DLD1 (cell line): ENCODE data around the gene HDAC3.

Source experiments
- in situ Hi-C: cut with HindIII; loops from 2 replicates; pipeline ENCODE4 v1.10.0; 2017; ENCODE audit warnings: low sequenced_read_pairs

Gene HDAC3

DNA sequence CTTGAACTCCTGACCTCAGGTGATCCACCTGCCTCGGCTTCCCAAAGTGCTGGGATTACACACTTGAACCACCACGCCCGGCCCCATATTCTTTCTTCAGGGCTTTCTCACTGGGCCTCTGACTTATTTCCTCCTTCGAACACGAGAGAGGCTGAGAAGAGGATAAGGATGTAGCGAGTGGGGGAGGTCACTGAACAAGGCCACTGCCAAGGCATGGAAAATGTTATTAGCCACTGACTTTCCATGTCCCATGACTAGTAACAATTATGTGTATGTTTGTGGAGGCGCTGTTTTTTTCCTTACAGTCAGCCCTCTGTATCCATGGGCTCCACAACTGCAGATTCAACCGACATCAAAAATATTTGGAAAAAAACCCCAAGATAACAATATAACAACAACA is 26.9 kb upstream of the HDAC3 start:
- in situ Hi-C loops = loop anchor here (25.0 kb wide), 1 partner anchor 474 kb away; no protein-coding TSS in a partner anchor

DNA sequence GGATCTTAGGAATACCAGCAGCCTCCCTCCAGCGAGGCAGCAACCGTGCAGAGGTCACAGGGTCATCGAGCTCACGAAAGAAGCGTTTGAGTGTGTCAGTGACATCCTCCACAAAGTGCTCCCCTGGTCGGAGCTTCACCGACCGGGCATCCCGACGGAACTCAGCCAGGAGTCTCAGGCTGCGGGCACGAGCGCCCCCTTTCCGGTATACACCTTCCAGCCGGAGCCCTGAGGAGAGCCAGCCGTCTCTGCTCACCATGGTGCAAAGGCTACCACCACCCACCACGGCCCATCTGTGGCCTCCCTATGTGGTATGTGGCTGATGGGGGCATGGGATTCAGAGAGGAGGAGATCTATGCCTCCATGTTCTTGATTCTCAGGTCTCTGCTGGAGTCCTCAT is 25.4 kb upstream of the HDAC3 start:
- in situ Hi-C loops = loop anchor here (25.0 kb wide), 1 partner anchor 475 kb away; no protein-coding TSS in a partner anchor

DNA sequence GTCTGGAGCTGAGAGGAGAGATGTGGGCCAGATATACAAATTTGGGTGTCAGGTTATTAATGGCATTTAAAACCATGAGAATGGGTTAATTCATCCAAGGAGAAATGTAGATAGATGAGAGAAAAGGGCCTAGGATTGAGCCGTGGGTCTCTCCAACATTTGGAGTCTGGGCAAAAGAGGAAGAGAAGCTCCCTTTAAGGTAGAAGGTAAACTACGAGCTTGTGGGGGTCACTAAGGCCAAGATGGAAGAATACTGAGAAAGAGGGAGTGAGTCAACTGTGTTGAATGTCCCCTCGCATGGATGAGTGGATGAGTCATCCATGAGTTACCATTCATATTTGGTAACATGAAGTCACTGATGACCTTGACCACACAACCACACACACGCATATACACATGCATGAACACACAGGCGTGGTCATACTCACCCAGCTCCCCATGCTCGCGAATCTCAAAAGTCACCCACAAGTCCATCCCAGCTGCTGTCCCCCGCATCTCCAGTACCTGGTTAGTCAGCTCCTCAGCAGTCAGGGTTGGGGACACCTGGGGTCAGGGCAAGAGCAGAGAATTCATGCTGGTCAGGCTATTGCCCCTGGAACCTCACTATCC is 21.4 kb upstream of the HDAC3 start:
- in situ Hi-C loops = loop anchor here (25.0 kb wide), 1 partner anchor 479 kb away; no protein-coding TSS in a partner anchor

DNA sequence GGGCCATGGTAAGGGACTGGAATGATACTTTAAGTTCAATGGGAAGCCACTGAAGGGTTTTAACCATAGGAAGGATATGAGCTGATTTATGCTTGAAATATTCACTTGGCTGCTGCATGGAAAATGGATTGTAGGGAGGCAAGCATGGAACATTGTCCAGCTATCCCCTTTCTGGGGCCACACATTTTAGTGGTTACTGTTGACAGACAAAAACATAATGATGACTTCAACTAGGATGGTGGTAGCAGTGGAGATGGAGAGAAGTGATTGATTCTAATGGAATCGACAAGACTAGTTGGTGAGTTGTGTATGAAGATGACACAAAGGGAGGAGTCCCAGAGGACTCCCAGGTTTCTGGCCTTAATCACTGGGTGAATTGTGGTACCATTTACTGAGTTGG is 20.8 kb upstream of the HDAC3 start:
- in situ Hi-C loops = loop anchor here (25.0 kb wide), 1 partner anchor 480 kb away; no protein-coding TSS in a partner anchor

DNA sequence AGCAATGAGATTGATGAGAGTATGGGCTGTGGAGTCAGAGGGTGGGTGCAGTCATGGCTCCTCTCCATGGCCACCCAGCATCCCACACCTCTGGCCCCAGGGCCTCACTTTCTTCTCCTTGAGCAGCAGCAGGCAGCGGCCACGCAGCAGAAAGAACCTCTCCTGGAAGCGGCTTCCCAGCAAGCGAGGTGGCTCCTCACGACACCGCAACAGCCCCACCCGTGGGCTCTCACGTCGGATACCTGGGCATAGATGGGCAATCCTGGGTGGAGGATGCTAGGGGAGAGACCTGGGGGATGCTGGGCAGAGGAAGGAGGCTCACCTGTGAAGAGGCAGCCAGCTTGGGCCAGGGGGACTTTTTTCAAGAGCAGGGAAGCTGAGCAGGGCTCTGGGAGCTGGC is 19.7 kb upstream of the HDAC3 start:
- in situ Hi-C loops = loop anchor here (25.0 kb wide), 1 partner anchor 481 kb away; no protein-coding TSS in a partner anchor

DNA sequence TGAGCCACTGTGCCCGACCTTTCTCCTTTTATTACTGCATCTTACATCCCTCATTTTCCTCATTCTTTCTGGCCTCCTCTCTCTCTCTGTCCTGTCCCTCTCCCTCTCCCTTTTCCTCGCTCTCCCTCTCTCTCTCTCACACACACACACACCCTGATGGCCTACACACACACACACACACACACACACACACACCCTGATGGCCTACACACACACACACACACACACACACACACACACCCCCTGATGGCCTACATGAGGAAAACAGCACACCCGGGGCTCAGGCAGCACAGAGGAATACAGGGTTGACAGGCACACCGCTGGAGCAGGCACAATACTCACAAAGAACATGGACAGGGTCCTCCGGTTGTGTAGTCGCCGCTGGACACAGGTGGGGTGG is 18.4 kb upstream of the HDAC3 start:
- in situ Hi-C loops = loop anchor here (25.0 kb wide), 1 partner anchor 482 kb away; no protein-coding TSS in a partner anchor

DNA sequence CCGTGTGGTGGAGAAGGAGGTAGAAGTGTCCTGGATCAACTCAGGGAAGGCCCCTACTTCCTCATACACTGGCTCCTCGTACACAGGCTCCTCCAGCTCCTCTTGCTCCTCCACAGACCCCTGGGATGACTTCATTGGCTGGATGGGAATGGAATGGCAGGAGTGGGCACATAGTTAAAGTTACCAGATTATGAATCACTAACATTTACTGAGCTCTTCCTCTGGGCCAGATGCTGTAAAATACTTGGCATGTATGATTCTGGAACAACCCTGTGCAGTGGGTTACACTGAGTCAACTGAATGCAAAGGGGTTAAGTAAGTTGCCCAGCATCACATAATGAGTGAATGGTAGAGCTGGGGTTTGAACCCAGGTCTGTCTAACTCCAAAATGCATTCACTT is 17.6 kb upstream of the HDAC3 start:
- in situ Hi-C loops = loop anchor here (25.0 kb wide), 1 partner anchor 483 kb away; no protein-coding TSS in a partner anchor

DNA sequence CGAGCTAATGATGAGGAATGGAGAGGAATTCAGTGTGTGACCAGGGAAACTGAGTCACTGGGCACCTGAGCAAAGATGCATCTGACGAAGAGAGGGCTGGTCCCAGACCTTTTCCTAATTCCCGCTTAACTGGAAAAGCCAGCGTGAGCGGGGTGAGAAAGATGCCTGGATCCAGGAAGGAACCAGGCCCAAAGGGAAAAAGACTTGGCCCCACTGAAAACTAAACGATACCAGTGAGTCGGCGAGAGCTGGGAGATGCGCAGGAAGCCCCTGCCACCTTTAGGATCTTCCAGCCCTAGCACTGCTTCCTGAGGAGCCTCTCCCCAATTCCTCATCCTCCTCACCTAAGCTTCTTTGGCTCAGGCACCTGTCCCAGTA is 15.1 kb upstream of the HDAC3 start:
- in situ Hi-C loops = loop anchor here (25.0 kb wide), 1 partner anchor 486 kb away; no protein-coding TSS in a partner anchor

DNA sequence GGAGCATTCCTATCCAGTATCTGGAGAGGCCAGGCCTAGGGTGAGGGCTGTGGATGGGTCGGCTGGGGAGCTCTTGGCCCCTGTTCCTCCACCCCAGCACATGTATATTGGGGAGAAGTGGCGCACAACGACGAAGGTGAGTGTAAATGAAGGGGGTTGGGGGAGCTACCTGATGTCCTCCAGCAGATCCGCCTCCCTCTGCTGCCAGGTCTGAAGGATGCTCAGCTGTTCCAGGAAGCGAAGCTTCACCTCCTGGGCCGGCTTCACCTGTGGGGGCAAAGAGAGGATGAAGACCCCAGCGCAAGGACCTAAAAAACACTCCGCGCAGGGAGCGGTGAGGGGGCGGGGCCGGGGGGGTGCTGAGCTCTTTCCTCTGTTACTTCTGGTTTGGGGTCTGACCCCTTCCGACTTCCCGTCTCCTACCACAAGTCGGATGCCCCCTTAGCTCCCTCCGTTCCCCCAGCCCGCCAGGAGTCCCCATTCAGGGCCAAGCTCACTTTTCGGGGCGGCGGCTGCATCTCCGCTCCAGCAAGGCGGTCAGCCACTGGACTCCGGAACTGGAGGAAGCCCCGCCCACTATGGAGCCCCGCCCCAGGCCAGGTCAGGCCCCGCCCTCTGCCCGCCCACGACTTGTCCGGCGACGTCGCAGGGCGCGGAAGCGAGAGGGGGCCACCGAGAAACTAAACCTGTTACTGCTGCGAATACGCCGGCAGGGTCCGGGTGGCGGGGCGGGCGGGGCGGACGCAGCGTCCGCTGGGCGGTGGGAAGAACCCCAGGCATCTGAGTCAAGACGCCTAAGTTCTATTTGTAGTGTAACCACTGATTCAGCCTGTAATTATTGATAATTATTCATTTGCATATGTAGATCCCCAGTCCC is 14.4 kb upstream of the HDAC3 start, which contains the start of gene FCHSD1:
FCHSD1 (minus strand) TSS at position 568 of the 877 bp plus-strand sequence; CDS start at position 518, 50 bp downstream.
- in situ Hi-C loops = loop anchor here (25.0 kb wide), 1 partner anchor 486 kb away; no protein-coding TSS in a partner anchor

DNA sequence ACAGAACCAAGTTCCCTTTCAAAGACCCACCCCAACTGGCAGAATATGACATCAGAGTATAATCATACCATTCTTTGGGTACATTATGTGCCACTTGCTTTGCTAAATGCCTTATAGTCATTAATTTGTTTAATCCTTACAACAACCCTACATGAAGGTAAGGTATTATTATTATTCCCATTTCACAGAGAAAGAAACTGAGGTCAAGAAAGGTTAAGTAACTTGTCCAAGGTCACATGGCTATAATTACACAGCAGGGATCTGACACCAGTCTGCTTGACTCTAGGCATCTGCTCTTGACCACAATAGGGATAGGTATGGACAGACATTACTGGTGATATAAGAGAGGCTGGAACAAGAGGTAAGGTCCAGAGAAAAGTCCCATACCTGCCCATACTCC is 13.3 kb upstream of the HDAC3 start:
- in situ Hi-C loops = loop anchor here (25.0 kb wide), 1 partner anchor 487 kb away; no protein-coding TSS in a partner anchor

DNA sequence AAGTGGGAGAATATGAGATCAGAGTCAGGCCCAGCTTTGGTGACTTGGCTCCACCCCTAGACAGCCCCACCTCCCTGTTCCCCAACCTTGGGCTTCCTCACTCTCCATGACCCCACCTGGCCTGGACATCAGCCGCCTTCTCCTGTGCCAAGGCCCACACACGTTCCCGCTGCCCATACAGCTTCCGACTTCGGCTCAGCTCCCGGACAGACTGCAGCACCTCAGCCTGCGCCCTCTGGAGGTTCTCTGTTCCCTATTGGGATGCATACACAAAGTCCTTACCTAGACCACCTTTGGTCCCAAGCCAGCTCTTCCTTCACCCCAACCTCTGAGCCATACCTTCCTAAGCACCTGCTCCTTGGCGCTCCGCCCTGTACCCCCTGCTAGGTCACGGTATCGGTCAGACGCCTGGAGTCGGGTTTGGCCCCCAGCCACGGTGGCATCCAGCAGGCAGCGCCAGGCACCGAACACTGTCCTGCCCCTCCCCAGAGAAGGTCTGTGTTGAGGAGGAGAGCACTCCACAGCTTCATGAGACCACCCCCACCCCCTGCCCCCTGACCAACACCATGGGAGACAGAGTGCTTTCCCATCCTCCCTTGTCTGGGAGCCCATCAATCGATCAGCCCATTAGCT is 12.5 kb upstream of the HDAC3 start:
- in situ Hi-C loops = no loop called here

DNA sequence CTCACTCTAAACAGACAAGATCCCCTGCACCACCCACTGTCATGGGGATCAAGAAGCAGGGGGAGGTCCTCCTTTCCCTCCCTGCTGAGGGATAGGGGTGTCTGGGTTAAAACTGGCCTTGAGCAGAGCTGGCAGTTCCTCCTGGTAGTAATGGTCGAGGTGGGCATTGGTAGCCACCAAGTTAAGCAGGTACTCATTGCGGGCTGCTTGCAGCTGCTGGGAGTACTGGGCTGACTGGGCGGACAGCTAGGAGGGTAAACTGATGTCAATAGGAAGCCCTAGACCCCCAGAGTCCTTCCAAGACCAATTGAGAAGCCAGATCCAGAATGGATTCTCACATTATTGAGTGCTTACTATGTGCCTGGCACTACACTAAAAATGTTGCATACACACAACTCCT is 11.2 kb upstream of the HDAC3 start:
- in situ Hi-C loops = no loop called here

DNA sequence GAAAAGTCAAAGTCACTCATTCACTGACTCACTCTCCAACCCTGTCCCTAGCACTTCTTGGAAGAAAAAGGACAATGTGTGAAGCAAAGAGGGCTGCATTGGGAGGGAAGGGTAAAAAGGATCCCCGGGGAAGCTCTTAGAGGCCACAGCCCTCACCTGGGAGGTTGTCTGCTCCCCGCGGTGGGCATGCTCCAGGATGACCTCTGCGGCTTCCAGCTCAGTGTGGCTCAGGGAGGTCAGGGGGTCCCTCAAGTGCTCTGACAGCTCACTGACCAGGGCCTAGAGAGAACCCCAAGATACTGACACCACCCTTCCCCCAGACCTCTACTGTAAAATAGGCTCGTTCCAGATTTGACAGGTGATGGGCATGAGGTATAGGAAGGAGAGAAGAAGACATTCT is 10.6 kb upstream of the HDAC3 start:
- in situ Hi-C loops = no loop called here

DNA sequence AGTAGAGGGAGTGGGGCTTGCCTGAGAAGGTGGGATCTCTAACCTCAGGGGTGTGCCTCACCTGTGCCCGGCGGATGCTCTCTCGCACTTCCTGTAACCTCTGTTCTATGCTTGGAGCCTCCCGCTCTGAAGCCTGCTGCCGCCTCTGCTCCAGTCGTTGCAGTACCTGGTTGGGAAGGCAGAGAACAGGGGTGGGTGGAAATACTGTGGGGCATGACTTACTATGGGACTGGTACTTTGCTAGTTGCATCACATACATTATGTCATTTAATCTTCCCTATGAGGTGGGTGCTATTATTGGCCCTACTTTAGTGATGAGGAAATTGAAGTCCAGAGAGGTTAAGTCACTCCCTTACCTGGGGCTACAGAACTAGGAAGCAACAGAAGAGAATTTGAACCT is 9.4 kb upstream of the HDAC3 start:
- in situ Hi-C loops = no loop called here

DNA sequence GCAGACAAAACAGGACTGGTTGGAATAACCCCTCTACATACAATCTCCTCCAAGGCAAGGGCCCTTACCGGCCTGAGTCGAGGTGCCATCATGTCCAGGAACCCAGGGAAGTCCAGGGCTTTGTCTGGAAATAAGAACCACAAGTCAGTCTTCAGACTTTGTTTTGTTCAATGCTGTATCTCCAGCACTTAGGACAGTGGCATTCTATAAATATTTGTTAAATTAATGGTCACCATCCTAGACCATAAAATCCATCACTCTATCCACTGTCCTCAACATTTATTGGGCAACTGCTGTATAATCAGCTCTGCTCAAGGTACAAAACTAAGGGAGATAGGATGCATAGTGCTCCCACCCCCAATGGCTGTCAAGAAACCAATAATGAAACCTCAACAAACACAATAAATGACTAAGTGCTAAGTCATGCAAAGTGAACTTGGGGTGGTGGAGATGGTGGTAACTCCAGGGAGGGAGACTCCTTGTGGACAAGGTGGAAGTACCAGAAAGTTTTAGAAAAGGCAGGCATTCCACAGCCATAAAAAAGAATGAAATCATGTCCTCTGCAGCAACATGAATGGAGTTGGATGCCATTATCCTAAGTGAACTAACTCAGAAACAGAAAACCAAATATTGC is 5.1 kb upstream of the HDAC3 start:
- in situ Hi-C loops = no loop called here

DNA sequence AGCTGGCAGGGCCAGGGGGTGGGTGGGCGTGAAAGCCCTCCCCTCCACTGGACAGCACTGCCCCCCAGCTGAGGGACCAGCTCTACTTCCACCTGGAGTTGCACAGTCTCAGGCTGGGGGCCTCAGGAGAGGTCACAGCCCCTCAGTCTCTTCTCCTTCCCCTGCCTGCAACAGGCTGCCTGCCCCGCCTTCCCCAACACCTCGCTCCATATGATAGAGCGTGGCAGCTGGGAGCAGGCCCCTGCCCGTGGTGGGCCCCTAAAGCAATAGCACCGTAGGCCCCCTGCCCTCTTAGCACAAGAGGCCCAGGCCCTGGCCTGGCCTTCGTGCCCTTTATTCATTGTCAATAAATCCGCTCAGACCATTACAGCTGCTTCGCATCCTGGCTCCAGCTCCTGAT is 4.0 kb upstream of the HDAC3 start:
- in situ Hi-C loops = no loop called here

DNA sequence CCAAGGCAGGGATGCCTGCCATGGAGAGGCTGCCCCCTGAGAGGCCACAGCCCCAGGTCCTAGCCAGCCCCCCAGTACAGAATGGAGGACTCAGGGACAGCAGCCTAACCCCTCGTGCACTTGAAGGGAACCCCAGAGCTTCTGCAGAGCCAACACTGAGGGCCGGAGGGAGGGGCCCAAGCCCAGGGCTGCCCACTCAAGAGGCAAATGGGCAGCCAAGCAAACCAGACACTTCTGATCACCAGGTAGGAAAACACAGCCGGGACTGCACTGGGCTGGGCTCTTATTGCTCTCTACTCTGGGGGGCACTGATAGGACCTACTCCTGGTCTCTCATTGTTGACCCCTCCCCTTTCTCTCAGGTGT is 3.4 kb upstream of the HDAC3 start:
- in situ Hi-C loops = no loop called here

DNA sequence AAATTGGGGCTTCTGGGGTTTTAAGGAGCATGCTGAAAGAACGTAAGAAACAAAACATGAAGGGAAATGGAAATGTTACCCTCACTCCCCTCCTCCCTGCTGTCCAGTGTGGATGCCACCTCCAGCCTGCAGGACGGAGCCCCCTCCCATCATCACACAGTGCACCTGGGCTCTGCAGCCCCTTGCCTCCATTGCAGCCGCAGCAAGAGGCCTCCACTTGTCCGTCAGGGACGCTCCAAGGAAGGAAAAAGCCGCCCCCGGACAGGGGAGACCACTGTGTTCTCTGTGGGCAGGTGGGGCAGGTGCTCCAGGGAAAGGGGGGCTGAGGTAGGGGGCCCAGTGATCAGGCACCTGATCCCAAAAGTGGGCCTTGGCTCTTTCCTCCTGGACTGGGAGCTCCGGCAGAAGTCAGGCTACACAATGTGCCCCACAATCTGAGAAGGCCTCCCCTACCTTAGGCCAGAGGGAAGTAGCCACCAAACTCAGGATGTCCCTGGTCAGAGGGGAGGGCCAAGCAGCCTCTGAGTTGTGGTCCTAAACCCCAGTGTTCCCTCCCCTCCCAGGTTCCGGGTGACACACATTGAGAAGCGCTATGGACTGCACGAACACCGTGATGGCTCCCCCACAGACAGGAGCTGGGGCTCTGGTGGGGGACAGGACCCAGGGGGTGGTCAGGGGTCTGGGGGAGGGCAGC is 2.9 kb upstream of the HDAC3 start:
- in situ Hi-C loops = no loop called here

DNA sequence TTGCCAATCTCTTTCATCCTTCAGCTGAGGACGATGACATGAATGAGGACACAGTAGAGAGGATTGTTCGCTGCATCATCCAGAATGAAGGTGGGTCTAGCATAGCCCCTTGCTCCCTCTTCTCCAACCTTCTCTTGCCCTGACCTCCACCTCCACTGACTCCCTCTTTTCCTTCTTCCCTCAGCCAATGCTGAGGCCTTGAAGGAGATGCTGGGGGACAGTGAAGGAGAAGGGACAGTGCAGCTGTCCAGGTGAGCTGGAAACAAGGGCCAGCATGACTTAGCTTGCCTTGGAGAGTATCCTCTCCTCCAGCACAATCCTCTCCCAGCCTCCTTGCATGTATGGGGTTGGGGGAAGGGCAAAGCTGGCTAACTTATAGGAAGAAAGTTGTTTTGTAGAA is 2.1 kb upstream of the HDAC3 start:
- in situ Hi-C loops = no loop called here

DNA sequence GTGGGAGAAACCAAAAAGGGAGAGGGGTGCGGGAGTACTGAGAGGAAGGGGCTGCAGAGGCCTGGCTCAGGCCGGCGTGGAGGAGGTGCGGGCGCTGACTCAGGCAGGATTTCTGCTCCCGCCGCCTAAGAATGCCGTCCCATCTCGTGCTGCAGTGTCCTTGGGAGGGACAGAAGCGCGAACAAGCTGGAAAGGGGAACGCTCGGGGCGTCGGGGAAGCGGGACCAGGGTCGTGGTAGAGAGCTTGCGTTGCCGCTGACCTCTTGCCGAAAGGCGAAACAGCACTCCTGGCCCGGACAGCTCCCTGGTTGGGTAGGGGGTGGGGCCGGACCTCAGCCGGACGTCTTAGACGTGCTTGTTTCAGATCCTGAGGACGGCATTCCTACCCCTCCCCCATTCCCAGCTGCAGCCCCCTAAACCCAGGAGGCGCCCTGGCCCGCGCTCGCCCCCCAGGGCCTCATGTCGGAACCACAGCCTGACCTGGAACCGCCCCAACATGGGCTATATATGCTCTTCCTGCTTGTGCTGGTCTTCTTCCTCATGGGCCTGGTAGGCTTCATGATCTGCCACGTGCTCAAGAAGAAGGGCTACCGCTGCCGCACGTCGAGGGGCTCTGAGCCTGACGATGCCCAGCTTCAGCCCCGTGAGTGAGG is 1.2 kb upstream of the HDAC3 start:
- in situ Hi-C loops = no loop called here
